Measurements from ENCODE around the gene MYRF.

Gene MYRF

GRCh38 chr11:61752117-61752924 is at the start of gene MYRF:
MYRF (plus strand) TSS chr11:61752636; CDS start chr11:61752745, 109 bp downstream.
- DNase-seq = no peak
- in situ Hi-C loops (cut with MboI; ENCODE audit: low pct_unique_long_range_greater_than_20kb, low sequenced_read_pairs) = no loop called here

GRCh38 chr11:61702701-61703312 is 49.6 kb upstream of the MYRF start:
- DNase-seq = no peak
- in situ Hi-C loops (cut with MboI; ENCODE audit: low pct_unique_long_range_greater_than_20kb, low sequenced_read_pairs) = no loop called here

- DNase-seq = no peak
- in situ Hi-C loops (cut with MboI; ENCODE audit: low pct_unique_long_range_greater_than_20kb, low sequenced_read_pairs) = no loop called here
Measured at GRCh38 chr11:61704838-61705237, 47.6 kb upstream of the MYRF start.

GRCh38 chr11:61706452-61707400 is 45.7 kb upstream of the MYRF start:
- in situ Hi-C loops (cut with MboI; ENCODE audit: low pct_unique_long_range_greater_than_20kb, low sequenced_read_pairs) = no loop called here
- no peak for DNase-seq

- in situ Hi-C loops (cut with MboI; ENCODE audit: low pct_unique_long_range_greater_than_20kb, low sequenced_read_pairs) = no loop called here
- no peak for DNase-seq
Measured at GRCh38 chr11:61707574-61707973, 44.9 kb upstream of the MYRF start.

- no peak for DNase-seq
- in situ Hi-C loops (cut with MboI; ENCODE audit: low pct_unique_long_range_greater_than_20kb, low sequenced_read_pairs) = no loop called here
Measured at GRCh38 chr11:61709110-61709509, 43.3 kb upstream of the MYRF start.

GRCh38 chr11:61709572-61709971 is 42.9 kb upstream of the MYRF start:
- no peak for DNase-seq
- in situ Hi-C loops (cut with MboI; ENCODE audit: low pct_unique_long_range_greater_than_20kb, low sequenced_read_pairs) = no loop called here

- no peak for DNase-seq
- in situ Hi-C loops (cut with MboI; ENCODE audit: low pct_unique_long_range_greater_than_20kb, low sequenced_read_pairs) = no loop called here
Measured at GRCh38 chr11:61710019-61710418, 42.4 kb upstream of the MYRF start.

- in situ Hi-C loops (cut with MboI; ENCODE audit: low pct_unique_long_range_greater_than_20kb, low sequenced_read_pairs) = no loop called here
- no peak for DNase-seq
Measured at GRCh38 chr11:61711037-61711436, 41.4 kb upstream of the MYRF start.

- in situ Hi-C loops (cut with MboI; ENCODE audit: low pct_unique_long_range_greater_than_20kb, low sequenced_read_pairs) = no loop called here
- no peak for DNase-seq
Measured at GRCh38 chr11:61711498-61711897, 40.9 kb upstream of the MYRF start.

GRCh38 chr11:61712314-61712713 is 40.1 kb upstream of the MYRF start:
- in situ Hi-C loops (cut with MboI; ENCODE audit: low pct_unique_long_range_greater_than_20kb, low sequenced_read_pairs) = no loop called here
- DNase-seq = no peak

- DNase-seq = no peak
- in situ Hi-C loops (cut with MboI; ENCODE audit: low pct_unique_long_range_greater_than_20kb, low sequenced_read_pairs) = no loop called here
Measured at GRCh38 chr11:61712846-61713245, 39.6 kb upstream of the MYRF start.

GRCh38 chr11:61713464-61713863 is 39.0 kb upstream of the MYRF start:
- in situ Hi-C loops (cut with MboI; ENCODE audit: low pct_unique_long_range_greater_than_20kb, low sequenced_read_pairs) = no loop called here
- DNase-seq = no peak

GRCh38 chr11:61713906-61714305 is 38.5 kb upstream of the MYRF start:
- in situ Hi-C loops (cut with MboI; ENCODE audit: low pct_unique_long_range_greater_than_20kb, low sequenced_read_pairs) = no loop called here
- no peak for DNase-seq

- no peak for DNase-seq
- in situ Hi-C loops (cut with MboI; ENCODE audit: low pct_unique_long_range_greater_than_20kb, low sequenced_read_pairs) = no loop called here
Measured at GRCh38 chr11:61714316-61714715, 38.1 kb upstream of the MYRF start.

- DNase-seq = no peak
- in situ Hi-C loops (cut with MboI; ENCODE audit: low pct_unique_long_range_greater_than_20kb, low sequenced_read_pairs) = no loop called here
Measured at GRCh38 chr11:61714916-61715315, 37.5 kb upstream of the MYRF start.

- no peak for DNase-seq
- in situ Hi-C loops (cut with MboI; ENCODE audit: low pct_unique_long_range_greater_than_20kb, low sequenced_read_pairs) = no loop called here
Measured at GRCh38 chr11:61715867-61716266, 36.6 kb upstream of the MYRF start.

GRCh38 chr11:61716478-61717285 is 35.8 kb upstream of the MYRF start:
- in situ Hi-C loops (cut with MboI; ENCODE audit: low pct_unique_long_range_greater_than_20kb, low sequenced_read_pairs) = no loop called here

More at GRCh38 chr11:61716478-61717285, 35.8 kb upstream of the MYRF start:
- peak; percentile 26 for DNase-seq
